ENCODE results near the gene CACTIN.

DNA sequence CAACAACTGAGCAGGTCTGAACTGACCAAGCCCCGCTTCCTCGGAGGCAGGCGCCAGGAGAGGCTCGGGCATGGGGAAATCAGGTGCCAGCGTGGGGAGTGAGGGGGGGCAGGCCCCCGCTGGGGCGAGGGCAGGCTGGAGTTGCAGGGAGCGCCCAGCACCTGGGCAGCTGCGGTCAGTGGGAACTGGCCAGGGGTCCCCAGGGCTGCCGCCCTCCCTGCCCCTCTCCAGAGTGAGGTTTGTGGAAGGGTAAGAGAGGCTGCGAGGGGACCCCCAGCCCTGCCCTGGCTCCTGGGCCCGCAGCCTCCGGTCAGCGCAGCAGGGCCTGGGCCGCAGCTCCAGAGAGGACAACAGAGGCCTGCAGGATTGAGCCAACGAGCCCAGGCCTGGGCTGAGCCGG is 41.2 kb upstream of the CACTIN start:
- TF ChIP-seq, protein P1, sequence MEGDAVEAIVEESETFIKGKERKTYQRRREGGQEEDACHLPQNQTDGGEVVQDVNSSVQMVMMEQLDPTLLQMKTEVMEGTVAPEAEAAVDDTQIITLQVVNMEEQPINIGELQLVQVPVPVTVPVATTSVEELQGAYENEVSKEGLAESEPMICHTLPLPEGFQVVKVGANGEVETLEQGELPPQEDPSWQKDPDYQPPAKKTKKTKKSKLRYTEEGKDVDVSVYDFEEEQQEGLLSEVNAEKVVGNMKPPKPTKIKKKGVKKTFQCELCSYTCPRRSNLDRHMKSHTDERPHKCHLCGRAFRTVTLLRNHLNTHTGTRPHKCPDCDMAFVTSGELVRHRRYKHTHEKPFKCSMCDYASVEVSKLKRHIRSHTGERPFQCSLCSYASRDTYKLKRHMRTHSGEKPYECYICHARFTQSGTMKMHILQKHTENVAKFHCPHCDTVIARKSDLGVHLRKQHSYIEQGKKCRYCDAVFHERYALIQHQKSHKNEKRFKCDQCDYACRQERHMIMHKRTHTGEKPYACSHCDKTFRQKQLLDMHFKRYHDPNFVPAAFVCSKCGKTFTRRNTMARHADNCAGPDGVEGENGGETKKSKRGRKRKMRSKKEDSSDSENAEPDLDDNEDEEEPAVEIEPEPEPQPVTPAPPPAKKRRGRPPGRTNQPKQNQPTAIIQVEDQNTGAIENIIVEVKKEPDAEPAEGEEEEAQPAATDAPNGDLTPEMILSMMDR (IDR thresholded peaks at IDR 0.05): no peak
- TF ChIP-seq POLR2A (IDR thresholded peaks at IDR 0.05) (no peak), POLR2AphosphoS5 (IDR thresholded peaks at IDR 0.05) (no peak), EP300 (IDR thresholded peaks at IDR 0.05) (no peak)
